Skeletal muscle satellite cell (primary cell): ENCODE data around the gene PSMD7. TPM values are rescaled to one million over a fixed set of nuclear protein-coding genes. Genes with fewer than 3 reads are reported as not detected.
A peak's percentile ranks its signal among the peaks of the same experiment; 100 is the strongest.

Experiments used
- H3K27me3 ChIP-seq: 2 replicates; pipeline ENCODE4 v1.7.0; 2013; ENCODE audit warnings: low read length; ENCODE audit not compliant: control insufficient read depth, insufficient read depth
- H3K36me3 ChIP-seq: 2 replicates; pipeline ENCODE4 v1.7.0; 2013; ENCODE audit warnings: mild to moderate bottlenecking, control low read depth, low read length; ENCODE audit not compliant: insufficient read depth
- H3K4me1 ChIP-seq: 2 replicates; pipeline ENCODE4 v1.7.0; 2013; ENCODE audit warnings: low read length; ENCODE audit not compliant: control insufficient read depth, insufficient read depth
- H3K4me2 ChIP-seq: 2 replicates; pipeline ENCODE4 v1.7.0; 2013; ENCODE audit warnings: mild to moderate bottlenecking, low read length
- H3K4me3 ChIP-seq: 2 replicates; pipeline ENCODE4 v1.7.0; 2013; ENCODE audit warnings: low read length
- H3K9ac ChIP-seq: 2 replicates; pipeline ENCODE4 v1.7.0; 2013; ENCODE audit warnings: mild to moderate bottlenecking, low read depth, low read length, moderate library complexity
- H3K9me3 ChIP-seq: replicated peaks from 2 replicates; pipeline ENCODE4 v1.7.0; 2013; ENCODE audit warnings: mild to moderate bottlenecking, control low read depth, low read length
- total RNA-seq: library from RNA; depleted of rRNA; stranded (reverse); fragments of >200 nt; gene quantifications from 2 replicates; pipeline ENCODE4 v1.2.3, GENCODE V29; 2012; rRNA removed

The PSMD7 gene
- total RNA-seq = 68.4 and 75.6 TPM in 2 replicates

- H3K4me3 ChIP-seq = peak within 1 kb of the TSS; percentile 99
- H3K9ac ChIP-seq = peak within 1 kb of the TSS; percentile 100
- peaks cover 14% of the 10 kb centered on the region for H3K4me1 ChIP-seq
- H3K9me3 ChIP-seq = no peaks in the 10 kb centered on the region
- peak within 1 kb of the TSS; percentile 81 for H3K4me2 ChIP-seq
- H3K27me3 ChIP-seq = no peaks in the 10 kb centered on the region
- H3K36me3 ChIP-seq = peaks cover 23% of the 10 kb centered on the region
These were observed at the start of gene PSMD7 for GRCh38 chr16:74296432-74297144. Gene PSMD7 (plus strand): TSS chr16:74296814. CDS start chr16:74296915, 101 bp downstream.

- H3K9me3 ChIP-seq = no peaks in the 10 kb centered on the region
- no peak overlapping the region for H3K9ac ChIP-seq
- H3K4me3 ChIP-seq = no peak overlapping the region
- no peaks in the 10 kb centered on the region for H3K36me3 ChIP-seq
- H3K4me2 ChIP-seq = no peak overlapping the region
- peaks cover 5% of the 10 kb centered on the region for H3K27me3 ChIP-seq
- no peaks in the 10 kb centered on the region for H3K4me1 ChIP-seq
These were observed 47.4 kb upstream of the PSMD7 start for GRCh38 chr16:74249254-74249653.

GRCh38 chr16:74249846-74250245, 46.8 kb upstream of the PSMD7 start:
- Histone ChIP-seq H3K4me1 (no peaks in the 10 kb centered on the region), H3K4me2 (no peak overlapping the region), H3K36me3 (no peaks in the 10 kb centered on the region), H3K9me3 (no peaks in the 10 kb centered on the region), H3K9ac (no peak overlapping the region), H3K27me3 (peaks cover 5% of the 10 kb centered on the region), H3K4me3 (no peak overlapping the region)

DNA sequence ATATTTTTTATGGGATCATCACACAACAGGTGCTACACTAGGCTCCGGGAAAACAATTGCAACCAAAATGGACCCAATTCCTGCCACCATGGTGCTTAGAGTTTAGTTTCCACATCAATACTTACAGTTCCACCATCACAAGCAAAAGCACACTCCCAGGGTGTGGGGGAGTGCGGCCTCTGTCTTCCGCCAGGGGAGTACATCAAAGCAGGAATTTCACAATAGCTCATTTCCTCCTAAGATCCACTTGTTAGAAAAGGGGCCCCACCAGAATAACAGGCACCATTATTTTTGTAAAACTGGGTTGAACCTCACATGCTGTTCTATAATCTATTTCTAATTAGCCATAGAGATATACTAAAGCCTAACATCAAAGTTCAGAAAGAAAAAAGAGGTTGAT, 44.3 kb upstream of the PSMD7 start:
- no peaks in the 10 kb centered on the region for H3K36me3 ChIP-seq
- no peak overlapping the region for H3K4me3 ChIP-seq
- H3K4me1 ChIP-seq = no peaks in the 10 kb centered on the region
- no peaks in the 10 kb centered on the region for H3K9me3 ChIP-seq
- H3K27me3 ChIP-seq = peaks cover 5% of the 10 kb centered on the region
- no peak overlapping the region for H3K9ac ChIP-seq
- no peak overlapping the region for H3K4me2 ChIP-seq

DNA sequence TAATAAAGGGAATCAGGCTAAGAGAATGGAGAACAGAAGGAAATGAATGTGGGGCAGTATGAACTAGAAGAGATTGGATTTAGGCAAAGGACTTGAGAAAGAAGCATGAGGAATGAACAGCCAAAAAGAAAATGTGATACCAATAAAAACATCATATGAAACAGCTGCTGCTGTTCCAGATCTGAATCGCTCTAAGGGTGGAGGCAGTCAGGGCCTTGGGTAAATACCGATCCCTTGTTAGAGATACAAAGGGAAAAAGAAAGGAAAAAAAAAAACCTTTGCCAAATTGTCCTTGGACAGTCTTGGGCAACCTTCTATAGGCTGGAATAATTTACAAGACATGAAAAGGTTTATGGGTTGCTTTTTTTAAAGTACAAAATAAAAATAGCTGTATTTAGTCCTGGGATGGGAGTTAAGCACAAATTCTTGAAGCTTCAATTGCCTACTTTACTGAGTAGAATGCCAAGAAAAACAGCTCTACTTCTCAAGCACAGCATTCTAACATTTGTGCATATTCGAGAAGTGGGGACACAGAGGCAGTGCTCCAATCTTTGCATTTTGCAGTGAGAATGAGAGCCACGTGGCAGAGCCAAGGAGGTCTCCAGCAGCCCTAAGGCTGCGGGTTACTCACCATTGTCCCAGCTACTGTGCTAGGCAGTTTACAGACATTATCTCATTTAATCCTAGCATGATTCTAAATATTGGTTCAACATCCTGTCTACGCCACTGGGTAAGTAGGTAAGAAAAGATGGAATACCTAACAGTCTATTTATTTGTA, 43.3 kb upstream of the PSMD7 start:
- Histone ChIP-seq H3K9ac (no peak overlapping the region), H3K36me3 (no peaks in the 10 kb centered on the region), H3K4me2 (no peak overlapping the region), H3K27me3 (peaks cover 7% of the 10 kb centered on the region), H3K4me3 (no peak overlapping the region), H3K4me1 (no peaks in the 10 kb centered on the region), H3K9me3 (no peaks in the 10 kb centered on the region)

DNA sequence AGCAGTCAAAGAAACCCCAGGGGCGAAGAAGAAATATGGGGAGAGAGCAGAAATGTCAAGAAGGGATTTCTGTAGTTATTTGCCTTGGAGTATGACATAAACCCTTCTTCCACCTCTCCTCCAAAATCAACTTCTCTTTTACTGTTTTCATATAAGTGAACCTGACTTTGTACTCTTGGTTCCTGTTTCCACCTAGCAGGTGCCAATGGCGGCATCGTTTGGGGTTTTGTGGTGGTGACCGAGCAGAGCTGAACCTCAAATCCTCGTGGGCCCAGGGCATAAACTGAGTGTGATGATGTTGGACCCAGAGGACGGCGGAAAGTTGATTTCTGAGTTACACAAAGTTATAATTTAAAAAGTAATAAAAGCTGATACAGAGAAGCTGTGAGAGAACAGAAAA, 39.6 kb upstream of the PSMD7 start:
- H3K9ac ChIP-seq = no peak overlapping the region
- no peak overlapping the region for H3K4me3 ChIP-seq
- no peaks in the 10 kb centered on the region for H3K4me1 ChIP-seq
- H3K27me3 ChIP-seq = peaks cover 9% of the 10 kb centered on the region
- H3K9me3 ChIP-seq = no peaks in the 10 kb centered on the region
- no peaks in the 10 kb centered on the region for H3K36me3 ChIP-seq
- no peak overlapping the region for H3K4me2 ChIP-seq

GRCh38 chr16:74261068-74261467, 35.5 kb upstream of the PSMD7 start:
- Histone ChIP-seq H3K27me3 (peaks cover 14% of the 10 kb centered on the region), H3K4me2 (no peak overlapping the region), H3K9ac (no peak overlapping the region), H3K4me1 (no peaks in the 10 kb centered on the region), H3K36me3 (no peaks in the 10 kb centered on the region), H3K9me3 (no peaks in the 10 kb centered on the region), H3K4me3 (no peak overlapping the region)

DNA sequence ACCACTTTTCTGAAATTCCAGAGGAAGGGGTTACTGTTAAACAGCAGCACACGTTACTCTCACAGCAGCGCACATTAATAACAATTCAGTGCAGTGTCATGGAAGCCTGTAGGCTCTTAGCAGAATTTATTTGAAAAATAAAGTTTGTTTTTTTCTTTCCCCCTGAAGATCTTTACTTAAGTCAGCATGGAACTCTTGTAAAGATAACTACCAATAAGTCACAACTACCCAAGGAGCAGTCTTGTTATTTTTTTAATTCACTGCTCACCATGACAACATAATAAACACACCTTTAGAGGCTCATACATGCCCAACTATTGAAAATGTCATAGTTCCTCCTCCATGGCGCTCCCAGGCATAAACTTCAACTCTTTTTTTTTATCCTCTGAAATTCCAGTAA, 31.8 kb upstream of the PSMD7 start:
- H3K36me3 ChIP-seq = no peaks in the 10 kb centered on the region
- H3K9me3 ChIP-seq = no peaks in the 10 kb centered on the region
- no peak overlapping the region for H3K4me2 ChIP-seq
- peaks cover 36% of the 10 kb centered on the region for H3K27me3 ChIP-seq
- H3K9ac ChIP-seq = no peak overlapping the region
- no peaks in the 10 kb centered on the region for H3K4me1 ChIP-seq
- H3K4me3 ChIP-seq = no peak overlapping the region

DNA sequence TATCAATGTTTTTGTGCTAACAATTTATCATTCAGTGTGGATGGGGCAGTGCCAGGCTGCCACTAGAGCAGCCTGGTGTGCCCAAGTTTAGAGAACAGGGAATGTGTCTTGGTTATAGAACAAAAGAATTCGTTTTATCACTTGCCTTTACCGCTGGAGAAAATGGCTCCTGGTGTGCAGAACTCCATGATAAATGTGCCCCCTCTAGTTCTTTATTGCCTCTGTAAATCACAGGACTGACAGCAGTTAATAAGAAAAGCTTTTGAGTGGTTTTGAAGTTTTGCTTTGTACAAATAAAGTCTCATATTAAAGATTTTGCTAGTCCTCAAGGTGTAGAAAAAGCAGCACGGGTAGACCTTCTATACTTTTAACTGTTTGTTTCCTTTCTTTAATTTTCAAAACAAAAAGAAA, 28.2 kb upstream of the PSMD7 start:
- Histone ChIP-seq H3K4me2 (no peak overlapping the region), H3K9ac (no peak overlapping the region), H3K36me3 (no peaks in the 10 kb centered on the region), H3K4me3 (no peak overlapping the region), H3K27me3 (peaks cover 35% of the 10 kb centered on the region), H3K9me3 (no peaks in the 10 kb centered on the region), H3K4me1 (no peaks in the 10 kb centered on the region)

DNA sequence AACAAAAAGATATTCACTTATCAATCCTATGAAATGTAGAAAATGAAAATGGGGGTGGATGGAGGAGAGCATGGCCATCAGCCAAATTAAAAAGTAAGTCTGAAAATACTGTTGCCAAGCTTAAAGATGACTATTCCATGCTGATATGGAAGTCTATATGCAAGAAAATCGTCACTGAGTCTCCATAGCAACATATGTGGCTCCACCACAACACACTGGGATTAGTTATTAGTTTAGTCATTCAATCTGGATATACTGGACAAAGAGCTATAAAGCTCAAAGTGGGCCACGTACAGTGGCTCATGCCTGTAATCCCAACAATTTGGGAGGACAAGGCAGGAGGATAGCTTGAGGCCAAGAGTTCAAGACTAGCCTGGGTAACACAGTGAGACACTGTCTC, 24.7 kb upstream of the PSMD7 start:
- Histone ChIP-seq H3K9me3 (no peaks in the 10 kb centered on the region), H3K4me3 (no peak overlapping the region), H3K4me1 (no peaks in the 10 kb centered on the region), H3K36me3 (no peaks in the 10 kb centered on the region), H3K4me2 (no peak overlapping the region), H3K27me3 (peaks cover 51% of the 10 kb centered on the region), H3K9ac (no peak overlapping the region)

DNA sequence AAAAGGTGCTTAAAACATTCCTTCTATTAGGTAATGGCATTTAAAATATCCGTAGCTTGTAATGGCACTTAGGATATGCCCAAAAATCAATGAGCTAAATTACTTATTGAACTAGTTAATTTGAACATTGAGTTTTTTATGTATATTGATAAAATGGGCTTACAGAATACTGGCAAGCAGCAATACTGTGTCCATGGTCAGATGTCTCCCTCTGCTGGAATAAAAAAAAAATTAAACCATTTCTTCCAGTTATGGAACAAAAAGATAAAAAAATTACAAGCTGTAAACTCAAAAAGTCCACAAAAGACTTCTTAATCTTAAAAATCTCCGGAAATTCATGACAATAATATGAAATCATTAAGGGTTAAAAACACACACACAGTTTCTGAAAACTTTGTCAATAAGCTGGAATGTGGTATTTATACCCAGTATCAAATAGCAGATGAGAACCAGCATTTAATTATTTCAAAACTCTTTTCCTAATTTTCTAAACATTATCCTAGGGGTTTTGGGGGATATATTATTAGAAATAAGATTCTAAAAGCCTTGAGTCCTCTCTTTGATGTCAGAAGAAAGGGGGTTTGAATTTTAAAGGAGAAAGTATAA, 21.5 kb upstream of the PSMD7 start:
- Histone ChIP-seq H3K36me3 (no peaks in the 10 kb centered on the region), H3K4me1 (no peaks in the 10 kb centered on the region), H3K9me3 (no peaks in the 10 kb centered on the region), H3K9ac (no peak overlapping the region), H3K4me2 (no peak overlapping the region), H3K27me3 (peaks cover 33% of the 10 kb centered on the region), H3K4me3 (no peak overlapping the region)
